NCI-H146 treated with DMSO at 0.1 percent for 48 hours (cell line): Measurements from ENCODE around the gene AUH.
"Not testable (repeated sequence)": the region's sequence is repeated elsewhere in the genome, so short reads cannot be mapped to it uniquely, and the experiment has no call there.

Experiments used
- DNase-seq: peaks from one replicate; lab custom pipeline; 2025; ENCODE audit not compliant: unreplicated experiment; lab: John Stamatoyannopoulos, UW

AUH gene

DNA sequence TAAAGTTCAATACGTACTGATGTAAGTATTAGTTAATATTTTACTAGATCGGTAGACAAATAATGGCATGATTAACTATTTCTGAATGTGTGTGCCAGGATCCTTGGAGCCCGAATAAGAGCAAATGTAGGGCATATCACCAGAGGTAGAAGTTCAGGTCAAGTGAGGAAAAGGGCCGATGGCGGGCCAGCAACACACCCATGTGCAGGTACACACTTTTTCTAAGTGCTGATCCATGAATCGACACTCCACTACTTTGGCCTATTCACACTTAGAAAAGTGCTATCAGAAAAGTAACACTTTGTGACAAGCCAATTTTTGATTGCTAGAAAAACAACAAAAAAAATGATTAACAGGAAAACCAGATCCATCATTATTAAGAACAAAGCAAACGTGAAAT, 150.3 kb downstream of the AUH start:
- no peak for DNase-seq

DNA sequence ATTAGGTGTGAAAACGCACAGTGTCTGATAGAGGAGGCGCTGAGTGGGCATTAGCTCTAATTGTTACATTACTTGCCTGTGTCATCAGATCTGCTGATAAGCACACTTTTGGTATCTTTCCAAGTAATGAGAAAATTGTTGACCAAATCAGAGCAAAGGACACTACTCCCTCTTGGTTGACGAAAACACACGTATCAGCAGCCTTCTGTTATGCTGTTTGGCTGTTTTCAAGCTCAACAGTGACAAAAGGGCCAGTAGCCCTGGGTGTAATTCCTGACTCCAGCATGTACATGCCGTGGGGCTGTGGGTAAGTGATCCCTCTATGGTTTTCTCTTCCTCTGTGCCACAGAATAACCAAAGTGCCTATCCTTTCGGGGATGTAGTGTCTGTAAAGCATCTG, 151.4 kb downstream of the AUH start:
- DNase-seq = no peak

DNA sequence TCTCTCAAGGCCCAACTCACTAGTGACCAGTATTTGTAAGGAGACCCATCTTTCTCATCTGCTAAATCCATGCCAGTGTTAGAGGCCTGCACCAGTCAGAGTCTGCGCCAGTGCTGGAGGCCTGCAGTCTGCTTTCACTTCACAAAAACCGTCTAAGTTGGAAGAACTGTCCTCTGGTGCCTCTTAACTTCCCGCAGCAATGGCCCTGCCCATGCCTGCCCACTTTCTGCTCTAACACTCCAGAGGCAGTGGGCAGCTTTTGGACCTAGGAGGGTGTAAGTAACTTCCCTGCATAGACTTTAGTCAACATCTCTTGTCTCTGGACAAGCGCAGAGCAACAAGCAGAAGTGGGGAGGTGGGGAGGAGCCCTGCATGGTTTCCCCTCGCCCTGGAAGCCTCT, 152.9 kb downstream of the AUH start:
- DNase-seq = no peak

DNA sequence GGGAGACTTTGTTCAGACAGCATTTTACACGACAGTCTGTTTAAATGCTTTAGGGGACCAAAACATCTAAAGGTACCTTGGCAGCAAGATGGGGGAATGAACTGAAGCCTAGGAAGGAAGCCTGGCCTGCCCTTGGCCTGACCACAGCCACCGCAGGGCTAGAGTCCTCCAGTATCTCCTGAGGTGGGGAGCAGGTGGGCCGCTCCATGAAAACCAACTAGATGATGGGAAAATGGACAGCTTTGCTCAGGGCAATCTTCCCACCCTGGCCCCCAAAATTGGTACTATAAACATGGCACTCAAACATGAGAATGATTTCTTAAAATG, 153.3 kb downstream of the AUH start:
- no peak for DNase-seq

DNA sequence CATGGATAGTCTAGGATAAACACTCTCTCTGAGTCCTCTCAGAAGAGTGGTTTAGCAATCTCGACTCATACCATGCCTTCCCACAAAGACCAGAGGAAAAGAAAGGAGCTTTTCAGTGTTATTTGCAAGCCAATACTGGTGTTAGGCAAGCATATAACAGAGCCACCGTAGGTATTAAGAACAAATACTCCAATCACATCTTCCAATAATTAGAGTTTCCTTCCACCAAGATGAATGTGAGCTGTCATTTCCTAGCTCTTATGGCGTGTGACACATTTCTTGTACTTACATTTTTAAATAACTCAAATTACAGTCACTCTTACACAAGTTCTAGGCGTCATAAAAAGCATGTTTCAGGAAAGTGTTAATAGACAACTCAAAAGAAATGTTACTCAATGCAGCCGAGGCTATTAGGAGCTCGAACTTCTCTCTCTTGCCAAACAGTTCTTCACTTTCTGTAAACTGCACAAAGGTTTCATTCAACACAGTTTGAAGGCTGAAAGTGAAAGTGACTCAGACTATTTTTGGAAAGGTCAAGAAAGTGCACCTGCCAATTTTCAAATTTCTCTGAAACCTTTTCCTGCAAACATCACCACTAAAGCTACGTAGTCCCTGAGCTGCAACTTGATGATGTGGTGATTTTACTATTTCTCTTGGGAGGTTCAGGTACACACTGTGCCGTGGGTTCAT, 153.8 kb downstream of the AUH start:
- no peak for DNase-seq

DNA sequence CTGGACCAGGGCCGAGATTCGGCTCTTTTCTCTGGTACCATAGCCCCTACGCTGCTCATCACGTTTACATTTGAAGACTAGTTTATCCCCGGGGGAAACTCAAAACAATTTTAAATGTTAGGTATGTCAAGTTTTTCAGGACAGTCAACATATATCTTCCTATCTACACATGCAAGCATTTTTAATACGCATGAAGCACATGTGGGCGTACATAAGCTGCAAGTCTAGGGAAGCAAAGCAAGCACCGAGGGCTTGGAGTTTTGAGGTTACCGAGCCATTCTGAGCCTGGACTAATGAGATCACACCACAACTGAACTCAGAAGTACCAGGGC, 154.4 kb downstream of the AUH start:
- no peak for DNase-seq

DNA sequence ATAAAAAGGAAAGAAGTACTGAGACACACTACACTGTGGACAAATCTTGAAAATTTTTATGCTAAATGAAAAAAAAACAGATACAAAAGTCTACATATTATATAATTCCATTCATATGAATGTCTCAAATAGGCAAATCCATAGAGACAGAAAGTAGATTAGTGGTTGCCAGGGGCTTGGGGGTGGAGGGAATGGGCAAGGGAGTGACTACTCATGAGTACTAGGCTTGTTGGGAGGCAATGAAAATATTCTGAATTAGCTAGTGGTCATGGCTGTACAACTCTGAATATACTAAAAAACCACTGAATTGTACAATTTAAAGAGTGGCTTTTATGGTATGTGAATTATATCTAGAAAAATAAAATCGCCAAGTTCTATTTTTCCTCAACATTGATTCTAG, 154.9 kb downstream of the AUH start:
- DNase-seq = no peak

DNA sequence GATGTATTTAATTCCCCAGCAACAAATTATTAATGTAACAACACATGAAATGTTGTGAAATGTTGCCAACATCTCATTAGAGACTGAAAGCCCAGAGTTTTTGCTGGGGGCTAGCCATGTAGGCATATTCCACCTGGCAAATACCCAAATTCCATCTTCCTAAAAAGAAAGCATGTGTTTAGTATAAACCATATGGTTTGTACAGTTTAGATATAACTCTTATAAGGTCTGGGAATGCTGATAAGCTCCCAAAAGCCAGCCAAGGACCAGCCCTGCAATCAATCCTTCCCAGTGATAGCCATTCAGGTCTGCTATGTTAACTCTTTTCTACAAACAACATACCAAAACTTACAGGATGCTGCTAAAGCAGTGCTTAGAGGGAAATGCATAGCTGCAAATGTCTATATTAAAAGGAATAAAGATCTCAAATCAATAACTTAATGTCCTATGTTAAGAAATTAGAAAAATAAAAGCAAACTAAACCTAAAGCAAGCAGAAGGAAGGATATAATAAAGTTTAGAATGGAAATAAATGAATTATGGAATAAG, 158.9 kb downstream of the AUH start:
- DNase-seq = no peak

DNA sequence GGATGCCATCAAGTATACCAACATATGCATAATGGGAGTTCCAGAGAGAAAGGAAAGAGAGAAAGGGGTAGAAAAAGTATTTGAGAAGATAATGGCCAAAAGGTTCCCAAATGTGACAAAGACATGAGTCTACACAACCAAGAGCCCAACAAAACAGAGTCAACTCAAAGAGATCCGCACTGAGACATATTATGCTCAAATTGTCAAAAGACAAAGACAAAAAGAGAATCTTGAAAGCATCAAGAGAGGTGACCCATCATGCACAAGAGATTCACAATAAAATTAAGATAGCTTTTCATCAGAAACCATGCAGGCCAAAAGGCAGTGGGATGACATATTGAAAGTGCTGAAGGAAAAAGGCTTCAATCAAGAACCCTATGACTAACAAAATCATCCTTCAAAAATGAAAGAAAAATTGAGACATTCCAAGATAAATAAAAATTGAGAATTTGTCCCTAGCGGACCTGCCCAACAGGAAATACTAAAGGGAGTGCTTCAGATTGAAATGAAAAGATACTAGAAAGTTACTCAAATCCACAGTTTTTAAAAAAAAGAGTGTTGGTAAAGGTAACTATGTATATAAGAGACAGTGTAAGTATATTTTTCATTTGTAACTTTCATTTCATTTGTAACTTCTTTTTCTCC, 160.9 kb downstream of the AUH start:
- no peak for DNase-seq

DNA sequence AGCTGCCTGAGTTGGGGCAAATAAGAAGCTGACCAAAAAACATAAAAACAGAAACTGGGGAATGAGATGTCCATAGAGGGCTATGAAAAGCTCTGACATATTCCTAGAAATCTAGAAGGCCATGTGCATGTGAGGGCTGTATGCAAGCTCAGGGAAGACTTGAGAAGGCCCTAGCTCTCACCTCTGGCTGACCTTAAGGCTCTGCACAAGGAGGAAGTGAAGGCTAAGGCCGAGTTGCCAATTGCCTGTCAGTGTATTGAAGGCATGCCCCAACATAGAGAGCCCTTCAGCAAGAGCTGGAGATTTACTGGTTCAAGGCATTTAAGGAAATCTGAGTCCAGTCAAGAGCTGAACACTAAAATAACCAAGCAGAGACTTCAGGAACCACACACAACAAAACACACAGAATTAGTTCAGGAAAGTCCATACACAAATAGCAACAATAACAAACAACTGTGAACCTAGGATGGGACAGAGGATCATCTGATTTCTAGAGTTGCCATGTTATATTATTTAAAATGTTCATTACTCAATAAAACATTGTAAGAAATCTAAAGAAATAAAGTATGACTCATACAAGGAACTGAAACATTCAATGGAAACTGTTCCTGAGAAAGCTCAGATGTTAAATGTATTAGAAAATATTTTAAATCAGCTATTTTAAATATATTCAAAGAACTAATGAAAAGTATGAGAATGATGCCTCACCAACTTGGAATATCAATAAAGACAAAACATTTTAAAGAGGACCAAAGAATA, 161.8 kb downstream of the AUH start:
- no peak for DNase-seq

DNA sequence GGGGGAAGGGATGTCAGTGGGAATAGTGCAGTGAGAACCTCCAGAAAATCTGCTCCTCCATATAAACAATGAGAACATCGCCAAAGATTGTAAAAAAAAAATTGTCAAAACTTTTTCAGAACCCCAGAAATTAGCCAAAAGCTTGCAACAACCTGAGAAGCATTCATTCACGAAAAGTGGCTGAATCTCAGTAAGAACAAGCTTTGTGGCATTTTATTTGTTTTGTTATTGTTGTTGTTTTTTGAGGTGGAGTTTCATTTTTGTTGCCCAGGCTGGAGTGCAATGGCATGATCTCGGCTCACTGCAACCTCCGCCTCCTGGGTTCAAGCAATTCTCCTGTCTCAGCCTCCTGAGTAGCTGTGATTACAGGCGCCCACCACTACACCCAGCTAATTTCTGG, 162.8 kb downstream of the AUH start:
- not testable (repeated sequence) for DNase-seq

DNA sequence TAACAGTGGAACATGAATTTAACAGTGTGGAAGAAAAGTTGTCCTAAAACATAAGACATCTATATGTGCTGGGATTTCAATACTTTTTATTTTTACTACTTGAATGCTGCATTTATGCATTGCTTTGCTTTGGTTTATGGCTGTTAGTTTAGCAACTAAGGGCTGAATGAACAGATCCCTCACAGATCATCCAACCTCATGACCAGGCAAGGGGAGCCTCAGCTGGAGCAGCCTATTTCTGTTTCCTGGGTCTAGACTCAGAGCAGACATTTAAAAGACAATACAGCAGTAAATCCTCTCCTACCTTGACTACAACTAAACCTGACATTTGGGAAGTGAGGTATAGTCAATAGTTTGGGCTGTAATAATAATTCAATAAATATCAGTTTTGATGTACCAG, 163.3 kb downstream of the AUH start:
- no peak for DNase-seq

DNA sequence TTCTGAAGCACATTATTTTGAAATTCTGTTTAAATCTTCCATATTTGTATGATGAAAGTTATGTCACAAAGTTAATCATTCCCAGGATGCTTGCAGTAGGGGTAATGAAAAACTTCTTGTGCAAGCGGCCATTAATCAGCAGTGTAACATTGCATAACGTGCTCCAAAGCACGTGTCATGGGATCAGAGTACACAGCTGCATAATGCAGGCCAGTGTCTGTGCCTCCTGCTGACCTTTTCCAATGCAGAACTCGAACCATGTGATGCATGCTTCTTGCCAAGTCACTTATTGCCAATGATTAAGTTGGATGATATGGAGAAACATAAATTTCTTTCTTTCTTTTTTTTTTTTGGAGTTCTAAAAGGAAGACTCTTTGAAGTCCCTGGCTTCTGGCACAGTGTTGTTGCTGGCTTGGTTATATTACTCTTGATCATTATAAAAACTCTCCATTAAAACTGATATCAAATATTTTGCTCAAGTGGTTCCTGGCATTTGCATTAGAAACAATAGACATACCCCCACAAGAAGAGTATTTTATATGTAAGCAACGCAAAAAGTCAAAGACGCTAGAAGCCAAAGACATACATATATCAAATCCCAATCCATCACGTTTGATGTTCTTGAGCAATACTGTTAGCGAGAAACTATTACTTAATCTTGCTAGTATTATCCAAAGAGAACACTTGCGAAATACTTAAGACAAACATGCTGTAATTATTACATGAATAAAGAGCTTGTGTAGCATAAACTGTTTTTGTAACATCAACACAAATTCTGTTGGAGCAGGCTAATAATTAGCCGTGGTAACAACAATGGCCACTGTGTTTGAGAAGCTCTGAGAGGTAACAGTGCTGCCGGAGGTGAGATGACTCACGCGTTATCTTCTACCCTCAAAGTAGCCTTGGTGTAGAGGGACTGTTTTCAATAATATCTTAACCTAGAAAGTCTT, 164.2 kb downstream of the AUH start:
- peak; percentile 42 for DNase-seq

DNA sequence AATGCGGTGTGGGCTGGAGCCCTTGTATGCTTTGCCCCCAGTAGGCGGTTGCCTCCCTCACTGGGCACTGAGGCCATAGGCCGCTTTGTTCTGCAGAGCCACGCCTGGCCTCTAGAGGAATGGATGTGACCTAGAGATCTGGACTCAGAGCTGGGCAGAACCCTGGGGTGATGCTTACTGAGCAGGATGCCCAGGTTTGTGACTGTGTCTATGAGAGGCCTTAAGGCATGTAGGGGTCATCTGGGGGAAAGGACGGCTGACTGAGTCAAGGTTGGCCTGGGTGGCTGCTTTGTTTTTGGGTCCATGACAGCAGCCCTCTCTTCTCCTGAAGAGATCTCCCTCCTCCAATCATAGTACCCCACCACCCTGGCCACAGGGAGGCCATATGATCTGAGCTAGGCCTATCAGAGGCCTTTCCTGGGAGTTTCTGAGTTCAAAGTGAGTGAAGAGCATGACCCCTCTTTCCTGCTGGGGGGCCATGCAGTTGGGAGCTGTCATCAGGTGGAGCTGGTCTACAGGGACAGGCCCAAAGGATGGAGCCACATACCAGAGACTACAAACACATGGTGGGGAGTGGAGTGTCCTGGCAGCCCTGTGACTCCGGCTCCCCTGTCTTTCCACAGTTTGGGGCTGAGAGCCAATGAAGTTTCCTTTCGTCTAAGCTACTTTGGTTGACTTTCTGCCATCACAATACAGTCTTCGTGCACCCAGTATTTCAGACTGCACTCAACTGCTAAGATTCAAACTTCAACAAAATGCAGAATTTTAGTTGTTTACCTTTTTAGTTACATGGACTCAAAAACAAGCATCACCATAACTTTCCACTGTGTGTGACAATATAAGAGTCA, 165.4 kb downstream of the AUH start:
- DNase-seq = no peak

DNA sequence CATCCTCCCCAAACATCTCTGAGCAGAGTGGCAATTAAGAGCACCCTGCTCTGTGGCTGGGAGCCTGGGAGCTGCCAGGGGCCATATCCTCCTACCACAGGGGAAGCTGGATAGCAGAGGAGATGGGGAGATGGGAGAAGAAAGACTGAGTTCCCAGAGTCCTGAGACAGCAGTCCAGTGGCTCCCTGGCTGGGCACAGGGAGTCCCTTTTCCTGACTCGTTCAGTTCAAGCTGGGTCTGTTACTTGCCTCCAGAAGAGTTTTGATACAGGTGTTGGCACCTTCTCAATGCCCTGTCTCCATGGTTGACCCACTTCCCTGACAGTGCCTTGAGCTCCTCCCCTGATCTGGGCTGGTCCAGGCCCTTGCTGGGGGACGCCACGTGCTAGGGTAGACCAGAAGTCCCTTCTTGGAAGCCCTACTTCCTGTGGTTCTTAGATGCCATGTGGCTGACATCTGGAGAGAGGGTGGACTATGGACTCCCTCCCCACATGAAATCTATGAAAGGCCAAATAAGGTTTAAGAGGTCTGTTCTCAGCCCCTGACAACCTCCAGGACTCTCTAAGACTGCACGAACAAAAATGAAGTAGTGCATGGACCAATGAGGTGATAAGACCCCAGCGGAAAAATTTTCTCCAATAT, 166.2 kb downstream of the AUH start:
- DNase-seq = no peak

DNA sequence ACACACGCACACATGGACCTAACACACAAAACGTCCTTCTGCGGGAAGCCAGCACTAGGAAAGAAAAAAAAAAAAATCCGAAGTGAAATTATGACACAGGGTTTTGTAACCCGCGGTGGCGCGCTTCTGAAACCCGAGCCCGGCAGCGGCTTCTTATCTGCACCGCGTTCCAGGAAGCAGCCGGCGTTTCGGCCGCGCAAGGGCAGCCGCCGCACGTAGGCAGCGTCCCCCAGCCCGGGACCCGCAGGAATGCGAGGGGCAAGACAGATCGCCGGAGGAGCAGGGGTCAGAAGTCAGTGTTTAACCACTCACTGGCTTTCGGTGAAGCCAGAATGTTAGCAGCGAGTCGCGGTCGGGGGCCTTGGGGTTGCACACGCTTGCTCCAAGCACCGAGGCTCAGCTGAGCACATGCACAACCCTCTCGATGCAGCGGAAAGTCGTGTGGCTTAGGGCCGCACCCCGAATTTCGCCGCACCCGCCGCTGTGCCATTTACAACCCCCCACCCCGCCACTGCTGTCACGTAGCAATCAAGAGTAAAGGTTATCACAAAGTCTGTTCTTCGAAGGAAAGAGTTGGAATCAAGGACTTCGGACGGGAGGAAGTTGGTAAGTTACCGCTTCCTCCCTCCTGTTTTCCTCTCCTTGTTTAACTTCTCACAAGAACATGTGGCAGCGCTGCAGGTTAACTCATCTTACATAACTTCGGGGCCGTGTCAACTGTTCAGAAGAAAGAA, 167.9 kb downstream of the AUH start:
- DNase-seq = no peak

DNA sequence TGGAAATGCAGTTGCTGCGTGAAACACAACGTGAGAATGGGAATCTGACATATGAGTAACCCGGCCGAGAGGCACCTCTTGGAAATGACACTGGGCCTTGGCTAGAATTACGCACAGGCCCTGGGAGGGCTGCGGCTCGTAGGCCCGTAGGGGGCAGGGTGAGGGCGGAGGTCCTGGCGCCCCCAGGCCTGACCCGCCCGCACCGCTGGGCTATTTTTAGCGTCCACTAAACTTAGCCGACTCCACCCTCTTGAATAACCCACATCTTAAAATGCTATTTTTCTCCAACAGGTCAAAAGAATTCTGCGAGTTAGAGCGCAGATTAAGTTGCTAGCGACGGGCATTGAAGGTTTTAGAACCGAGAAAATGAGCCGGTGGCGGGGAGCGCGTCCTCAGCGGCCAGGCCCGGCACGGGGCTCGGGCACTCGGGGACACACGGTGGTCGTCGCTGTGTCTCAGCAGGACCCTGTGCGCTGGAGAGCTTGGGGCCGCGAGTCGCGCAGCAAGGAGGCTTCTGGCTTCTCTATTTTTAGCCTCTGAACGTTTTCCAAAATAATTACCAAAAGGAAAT, 168.5 kb downstream of the AUH start:
- DNase-seq = no peak

DNA sequence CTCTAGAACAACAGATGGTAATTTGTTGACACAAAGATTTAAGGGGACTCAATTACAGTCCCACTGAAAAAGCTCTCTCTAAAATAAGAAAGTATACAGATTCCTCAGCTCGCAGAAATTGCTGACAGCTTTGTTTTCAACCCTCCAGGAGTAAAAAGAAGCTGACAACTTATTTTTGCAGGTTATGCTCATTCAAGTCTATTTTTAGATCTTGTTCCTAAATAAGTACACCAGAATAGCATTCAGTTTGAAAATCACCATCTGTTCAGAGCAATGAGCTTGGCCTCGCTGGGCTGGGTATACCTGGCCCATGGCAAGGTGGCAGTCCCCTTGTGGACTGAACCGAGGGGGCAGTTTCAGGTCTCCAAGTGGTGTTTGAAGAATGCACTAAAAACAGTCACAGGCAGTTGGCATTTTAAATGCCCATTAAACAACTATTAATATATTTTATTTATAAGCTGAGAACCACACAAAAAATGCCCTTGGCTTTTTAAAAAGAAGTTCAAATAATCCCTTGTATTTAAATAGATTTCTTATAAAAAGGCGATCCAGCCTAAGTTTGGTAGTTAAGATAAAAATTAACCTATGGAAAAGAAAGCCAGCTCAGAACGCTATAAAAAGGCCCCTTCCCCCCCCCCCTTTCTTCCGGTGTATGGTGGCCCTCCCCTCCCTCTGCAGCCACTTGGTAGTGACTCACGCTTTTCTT, 169.2 kb downstream of the AUH start:
- no peak for DNase-seq
